ENCODE data around the gene HNF1B.

Gene HNF1B

GRCh38 chr17:37725601-37726146 is 19.2 kb downstream of the HNF1B start:
- TF ChIP-seq CTCF (IDR thresholded peaks at IDR 0.05; ENCODE audit: low read depth, low read length, missing control alignments) = no peak
- no peak overlapping the region for H3K4me3 ChIP-seq (ENCODE audit: low read depth, low read length)
- DNase-seq (ENCODE audit: low read depth) = no peak

- no peak for DNase-seq (ENCODE audit: low read depth)
- no peak for TF ChIP-seq CTCF (IDR thresholded peaks at IDR 0.05; ENCODE audit: low read depth, low read length, missing control alignments)
Observed at GRCh38 chr17:37725021-37725595, 19.8 kb downstream of the HNF1B start.

GRCh38 chr17:37720989-37721388 is 23.9 kb downstream of the HNF1B start:
- no peak for DNase-seq (ENCODE audit: low read depth)
- H3K4me3 ChIP-seq (ENCODE audit: low read depth, low read length) = no peak overlapping the region
- no peak for TF ChIP-seq CTCF (IDR thresholded peaks at IDR 0.05; ENCODE audit: low read depth, low read length, missing control alignments)

More at GRCh38 chr17:37725021-37725595, 19.8 kb downstream of the HNF1B start:
- no peak overlapping the region for H3K4me3 ChIP-seq (ENCODE audit: low read depth, low read length)

GRCh38 chr17:37719866-37720265 is 25.0 kb downstream of the HNF1B start:
- DNase-seq (ENCODE audit: low read depth) = no peak
- no peak overlapping the region for H3K4me3 ChIP-seq (ENCODE audit: low read depth, low read length)
- TF ChIP-seq CTCF (IDR thresholded peaks at IDR 0.05; ENCODE audit: low read depth, low read length, missing control alignments) = no peak

- H3K4me3 ChIP-seq (ENCODE audit: low read depth, low read length) = no peak overlapping the region
- no peak for DNase-seq (ENCODE audit: low read depth)
- no peak for TF ChIP-seq CTCF (IDR thresholded peaks at IDR 0.05; ENCODE audit: low read depth, low read length, missing control alignments)
Observed at GRCh38 chr17:37718324-37719048, 26.4 kb downstream of the HNF1B start.

GRCh38 chr17:37717627-37718323 is 27.1 kb downstream of the HNF1B start:
- H3K4me3 ChIP-seq (ENCODE audit: low read depth, low read length) = no peak overlapping the region
- TF ChIP-seq CTCF (IDR thresholded peaks at IDR 0.05; ENCODE audit: low read depth, low read length, missing control alignments) = no peak

More at GRCh38 chr17:37717627-37718323, 27.1 kb downstream of the HNF1B start:
- DNase-seq (ENCODE audit: low read depth) = no peak

Data from GM12864 (cell line).